GM12878 (cell line): Measurements from ENCODE around the gene ST7. TPM values are rescaled to one million over a fixed set of nuclear protein-coding genes. Genes with fewer than 3 reads are reported as not detected.

Source experiments
- BMI1 ChIP-seq: fragments of 450-650 bp; IDR thresholded peaks from 2 replicates; pipeline ENCODE4 v1.6.1; 2016; ENCODE audit warnings: mild to moderate bottlenecking, moderate library complexity, borderline replicate concordance
- CBFB ChIP-seq: IDR thresholded peaks from 2 replicates; pipeline ENCODE4 v1.6.1; 2016; ENCODE audit warnings: antibody characterized with exemption, low read depth
- CHD2 ChIP-seq: IDR thresholded peaks from 2 replicates; pipeline ENCODE4 v1.6.1; 2011; ENCODE audit warnings: low read depth, low read length, improper control_type of control experiment, borderline replicate concordance
- EGR1 ChIP-seq, 2 experiments: IDR thresholded peaks; 1 replicate in 1 of 2; 2 replicates in 1 of 2; pipeline ENCODE4 v1.6.1; 2011 to 2012; ENCODE audit warnings: low read depth in 2 of 2, low read length in 2 of 2, borderline replicate concordance in 1 of 2, mild to moderate bottlenecking in 1 of 2, moderate library complexity in 1 of 2
- ETV6 ChIP-seq, 2 experiments: fragments of 450-650 bp in 1 of 2; IDR thresholded peaks in 1 of 2; conservative IDR thresholded peaks in 1 of 2; 2 replicates each; pipeline ENCODE4 v1.6.1; 2014; ENCODE audit warnings: antibody characterized with exemption in 1 of 2, borderline replicate concordance in 1 of 2, low read depth in 1 of 2, mild to moderate bottlenecking in 1 of 2, moderate library complexity in 1 of 2
- GABPA ChIP-seq: IDR thresholded peaks from 2 replicates; pipeline ENCODE4 v1.6.1; 2014; ENCODE audit warnings: antibody characterized with exemption, low read depth, mild to moderate bottlenecking, inconsistent platforms
- KDM1A ChIP-seq: fragments of 200-600 bp; sonication (generic); IDR thresholded peaks from 2 replicates; pipeline ENCODE4 v1.6.1; 2016; ENCODE audit warnings: borderline replicate concordance
- MEF2B ChIP-seq: fragments of 450-650 bp; IDR thresholded peaks from 2 replicates; pipeline ENCODE4 v1.6.1; 2018; ENCODE audit warnings: mild to moderate bottlenecking, moderate library complexity; ENCODE audit not compliant: partially characterized antibody, poor library complexity, severe bottlenecking
- MXI1 ChIP-seq: fragments of 150-350 bp; IDR thresholded peaks from 2 replicates; pipeline ENCODE4 v1.6.1; 2011; ENCODE audit warnings: low read depth, mild to moderate bottlenecking, inconsistent platforms, low read length, improper control_type of control experiment
- NFXL1 ChIP-seq: fragments of 450-650 bp; IDR thresholded peaks from 2 replicates; pipeline ENCODE4 v1.6.1; 2017; ENCODE audit warnings: antibody characterized with exemption, mild to moderate bottlenecking, borderline replicate concordance
- RAD21 ChIP-seq: IDR thresholded peaks from 2 replicates; pipeline ENCODE4 v1.6.1; 2011; ENCODE audit warnings: mild to moderate bottlenecking, low read depth, low read length, moderate library complexity; ENCODE audit not compliant: insufficient read depth
- RFX5 ChIP-seq: IDR thresholded peaks from 2 replicates; pipeline ENCODE4 v1.6.1; 2011; ENCODE audit warnings: low read depth, low read length, improper control_type of control experiment
- RUNX3 ChIP-seq: IDR thresholded peaks from 2 replicates; pipeline ENCODE4 v1.6.1; 2012; ENCODE audit warnings: low read length, inconsistent platforms
- SMAD1 ChIP-seq: fragments of 450-650 bp; IDR thresholded peaks from 2 replicates; pipeline ENCODE4 v1.6.1; 2018; ENCODE audit warnings: mild to moderate bottlenecking, low read depth; ENCODE audit not compliant: partially characterized antibody
- TCF3 ChIP-seq: IDR thresholded peaks from 2 replicates; pipeline ENCODE4 v1.6.1; 2012; ENCODE audit warnings: low read depth, mild to moderate bottlenecking, low read length, borderline replicate concordance; ENCODE audit not compliant: insufficient read depth
- YBX1 ChIP-seq: fragments of 450-650 bp; IDR thresholded peaks from 2 replicates; pipeline ENCODE4 v1.6.1; 2016; ENCODE audit warnings: antibody characterized with exemption
- ZNF217 ChIP-seq: fragments of 450-650 bp; IDR thresholded peaks from 2 replicates; pipeline ENCODE4 v1.6.1; 2017; ENCODE audit warnings: antibody characterized with exemption, mild to moderate bottlenecking
- polyA plus RNA-seq, 11 experiments: library from polyadenylated mRNA; depleted of rRNA in 4 of 11; unstranded in 6 of 11; stranded (reverse) in 5 of 11; fragments of >200 nt; fragmentation: Nextera tagmentation in 4 of 11; fragmentation: Illumina TruSeq in 1 of 11; extraction: Ambion mirVana in 4 of 11; extraction: Trizol in 1 of 11; gene quantifications; 1 replicate in 1 of 11; 2 replicates in 10 of 11; pipeline versions ENCODE4 v1.2.1 to v1.2.3, GENCODE V29; 2011 to 2016; ENCODE audit warnings: inconsistent platforms in 2 of 11, missing spikeins in 2 of 11, low read depth in 1 of 11
- total RNA-seq, 4 experiments: library from RNA; depleted of rRNA in 3 of 4; stranded (reverse); fragments of >200 nt in 3 of 4; fragmentation: Illumina TruSeq in 1 of 4; extraction: Trizol in 1 of 4; gene quantifications; 2 replicates each; pipeline versions ENCODE4 v1.2.1 to v1.2.3, GENCODE V29; 2013 to 2021
- TF ChIP-seq, protein P1 (sequence below): fragments of 450-650 bp; IDR thresholded peaks from 2 replicates; pipeline ENCODE4 v1.6.1; 2016; ENCODE audit warnings: mild to moderate bottlenecking, moderate library complexity, borderline replicate concordance
- TF ChIP-seq, protein P2 (sequence below): IDR thresholded peaks from 2 replicates; pipeline ENCODE4 v1.6.1; 2012; ENCODE audit warnings: low read depth, low read length, improper control_type of control experiment
- TF ChIP-seq, protein P3 (sequence below), 3 experiments: IDR thresholded peaks in 2 of 3; conservative IDR thresholded peaks in 1 of 3; 2 replicates each; pipeline ENCODE4 v1.5.1; 2011; ENCODE audit warnings: low read depth in 3 of 3, low read length in 3 of 3, mild to moderate bottlenecking in 3 of 3, control low read depth in 2 of 3, moderate library complexity in 2 of 3, inconsistent platforms in 1 of 3, mixed read lengths in 1 of 3; ENCODE audit not compliant: control insufficient read depth in 2 of 3, insufficient read depth in 1 of 3; ENCODE audit errors: extremely low read depth in 1 of 3
- TF ChIP-seq, protein P4 (sequence below): IDR thresholded peaks from 2 replicates; pipeline ENCODE4 v1.6.1; 2011; ENCODE audit warnings: low read depth, low read length, improper control_type of control experiment, borderline replicate concordance

Gene ST7
- total and polyA plus RNA-seq, 10 of the 15 experiments (the other 5 are each of a cell fraction or from before 2014, with no cell fraction given), result 27.7 to 76.4 (median 53.6) TPM

DNA sequence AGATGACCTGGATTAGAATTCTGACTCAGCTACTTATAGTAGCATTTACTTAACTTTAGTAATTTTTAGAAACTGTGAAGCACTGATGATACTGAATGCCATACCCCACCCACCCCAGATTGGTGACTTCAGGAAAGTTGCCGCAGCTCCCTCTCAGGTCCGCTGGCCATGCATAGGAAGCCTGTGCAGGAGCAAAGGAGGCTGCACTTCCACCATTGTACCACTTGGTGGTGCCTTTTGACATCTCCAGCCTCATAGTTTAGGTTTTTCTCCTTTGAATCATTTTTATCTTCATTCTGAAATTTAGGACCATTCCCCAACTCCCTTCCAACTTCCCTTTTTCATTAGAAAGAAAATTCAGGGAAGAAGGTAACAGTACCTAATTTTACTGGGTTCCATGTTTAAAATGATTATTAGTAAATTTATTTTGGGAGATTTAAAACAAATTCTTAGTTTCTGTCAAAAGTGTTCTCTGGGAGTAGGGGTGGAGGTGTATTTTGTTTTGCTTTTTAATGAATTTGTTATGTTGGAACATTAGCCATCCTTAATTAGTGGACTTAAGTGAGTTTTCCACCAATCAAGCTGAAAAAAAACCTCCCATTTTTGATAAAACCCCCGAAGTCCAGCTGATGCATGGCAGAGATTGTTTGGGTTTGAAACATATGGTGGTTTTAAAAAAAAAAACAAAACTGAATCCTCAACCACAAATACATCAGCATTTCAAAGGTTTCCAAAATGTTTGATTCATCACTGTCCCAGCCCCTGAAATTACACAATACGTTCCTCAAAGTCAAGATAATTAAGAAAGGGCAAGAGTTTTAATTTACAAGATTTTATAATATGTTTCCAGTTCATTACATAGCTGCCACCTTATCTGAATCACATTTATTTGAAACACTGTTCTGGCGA lies 259.9 kb downstream of the ST7 start (continued):
- TF ChIP-seq RUNX3, result peak; percentile 37; the same call in 1 of the 2 replicates
- TF ChIP-seq GABPA, result no peak
- no peak for TF ChIP-seq MEF2B
- no peak for TF ChIP-seq MXI1
- peak; percentile 87 for TF ChIP-seq RAD21
- TF ChIP-seq, protein P1, sequence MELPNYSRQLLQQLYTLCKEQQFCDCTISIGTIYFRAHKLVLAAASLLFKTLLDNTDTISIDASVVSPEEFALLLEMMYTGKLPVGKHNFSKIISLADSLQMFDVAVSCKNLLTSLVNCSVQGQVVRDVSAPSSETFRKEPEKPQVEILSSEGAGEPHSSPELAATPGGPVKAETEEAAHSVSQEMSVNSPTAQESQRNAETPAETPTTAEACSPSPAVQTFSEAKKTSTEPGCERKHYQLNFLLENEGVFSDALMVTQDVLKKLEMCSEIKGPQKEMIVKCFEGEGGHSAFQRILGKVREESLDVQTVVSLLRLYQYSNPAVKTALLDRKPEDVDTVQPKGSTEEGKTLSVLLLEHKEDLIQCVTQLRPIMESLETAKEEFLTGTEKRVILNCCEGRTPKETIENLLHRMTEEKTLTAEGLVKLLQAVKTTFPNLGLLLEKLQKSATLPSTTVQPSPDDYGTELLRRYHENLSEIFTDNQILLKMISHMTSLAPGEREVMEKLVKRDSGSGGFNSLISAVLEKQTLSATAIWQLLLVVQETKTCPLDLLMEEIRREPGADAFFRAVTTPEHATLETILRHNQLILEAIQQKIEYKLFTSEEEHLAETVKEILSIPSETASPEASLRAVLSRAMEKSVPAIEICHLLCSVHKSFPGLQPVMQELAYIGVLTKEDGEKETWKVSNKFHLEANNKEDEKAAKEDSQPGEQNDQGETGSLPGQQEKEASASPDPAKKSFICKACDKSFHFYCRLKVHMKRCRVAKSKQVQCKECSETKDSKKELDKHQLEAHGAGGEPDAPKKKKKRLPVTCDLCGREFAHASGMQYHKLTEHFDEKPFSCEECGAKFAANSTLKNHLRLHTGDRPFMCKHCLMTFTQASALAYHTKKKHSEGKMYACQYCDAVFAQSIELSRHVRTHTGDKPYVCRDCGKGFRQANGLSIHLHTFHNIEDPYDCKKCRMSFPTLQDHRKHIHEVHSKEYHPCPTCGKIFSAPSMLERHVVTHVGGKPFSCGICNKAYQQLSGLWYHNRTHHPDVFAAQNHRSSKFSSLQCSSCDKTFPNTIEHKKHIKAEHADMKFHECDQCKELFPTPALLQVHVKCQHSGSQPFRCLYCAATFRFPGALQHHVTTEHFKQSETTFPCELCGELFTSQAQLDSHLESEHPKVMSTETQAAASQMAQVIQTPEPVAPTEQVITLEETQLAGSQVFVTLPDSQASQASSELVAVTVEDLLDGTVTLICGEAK, result no peak
- 0 out of 2 replicates have a peak, but pooled peaks have one; percentile 13 for TF ChIP-seq CBFB
- no peak for TF ChIP-seq YBX1
- no peak for TF ChIP-seq ZNF217
- no peak for TF ChIP-seq KDM1A
- TF ChIP-seq ETV6 (conservative IDR thresholded peaks at IDR 0.05 in 1 of 2, IDR thresholded peaks at IDR 0.05 in 1 of 2; ENCODE audit: borderline replicate concordance in 1 of 2, low read depth in 1 of 2), result no peak
- no peak for TF ChIP-seq TCF3
- no peak for TF ChIP-seq SMAD1
- no peak for TF ChIP-seq CHD2
- TF ChIP-seq EGR1 (IDR thresholded peaks at IDR 0.05; ENCODE audit: borderline replicate concordance in 1 of 2, low read depth in 2 of 2, low read length in 2 of 2), result no peak
- TF ChIP-seq NFXL1, result no peak
- no peak for TF ChIP-seq RFX5
- TF ChIP-seq, protein P2, sequence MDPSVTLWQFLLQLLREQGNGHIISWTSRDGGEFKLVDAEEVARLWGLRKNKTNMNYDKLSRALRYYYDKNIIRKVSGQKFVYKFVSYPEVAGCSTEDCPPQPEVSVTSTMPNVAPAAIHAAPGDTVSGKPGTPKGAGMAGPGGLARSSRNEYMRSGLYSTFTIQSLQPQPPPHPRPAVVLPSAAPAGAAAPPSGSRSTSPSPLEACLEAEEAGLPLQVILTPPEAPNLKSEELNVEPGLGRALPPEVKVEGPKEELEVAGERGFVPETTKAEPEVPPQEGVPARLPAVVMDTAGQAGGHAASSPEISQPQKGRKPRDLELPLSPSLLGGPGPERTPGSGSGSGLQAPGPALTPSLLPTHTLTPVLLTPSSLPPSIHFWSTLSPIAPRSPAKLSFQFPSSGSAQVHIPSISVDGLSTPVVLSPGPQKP, result no peak
- TF ChIP-seq, protein P3, sequence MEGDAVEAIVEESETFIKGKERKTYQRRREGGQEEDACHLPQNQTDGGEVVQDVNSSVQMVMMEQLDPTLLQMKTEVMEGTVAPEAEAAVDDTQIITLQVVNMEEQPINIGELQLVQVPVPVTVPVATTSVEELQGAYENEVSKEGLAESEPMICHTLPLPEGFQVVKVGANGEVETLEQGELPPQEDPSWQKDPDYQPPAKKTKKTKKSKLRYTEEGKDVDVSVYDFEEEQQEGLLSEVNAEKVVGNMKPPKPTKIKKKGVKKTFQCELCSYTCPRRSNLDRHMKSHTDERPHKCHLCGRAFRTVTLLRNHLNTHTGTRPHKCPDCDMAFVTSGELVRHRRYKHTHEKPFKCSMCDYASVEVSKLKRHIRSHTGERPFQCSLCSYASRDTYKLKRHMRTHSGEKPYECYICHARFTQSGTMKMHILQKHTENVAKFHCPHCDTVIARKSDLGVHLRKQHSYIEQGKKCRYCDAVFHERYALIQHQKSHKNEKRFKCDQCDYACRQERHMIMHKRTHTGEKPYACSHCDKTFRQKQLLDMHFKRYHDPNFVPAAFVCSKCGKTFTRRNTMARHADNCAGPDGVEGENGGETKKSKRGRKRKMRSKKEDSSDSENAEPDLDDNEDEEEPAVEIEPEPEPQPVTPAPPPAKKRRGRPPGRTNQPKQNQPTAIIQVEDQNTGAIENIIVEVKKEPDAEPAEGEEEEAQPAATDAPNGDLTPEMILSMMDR (IDR thresholded peaks at IDR 0.05 in 2 of 3, conservative IDR thresholded peaks at IDR 0.05 in 1 of 3; ENCODE audit: control insufficient read depth in 2 of 3, extremely low read depth in 1 of 3, insufficient read depth in 1 of 3, low read depth in 3 of 3, low read length in 3 of 3), result peak; percentile 88 to 97 (median 92)
- no peak for TF ChIP-seq BMI1
- TF ChIP-seq, protein P4, sequence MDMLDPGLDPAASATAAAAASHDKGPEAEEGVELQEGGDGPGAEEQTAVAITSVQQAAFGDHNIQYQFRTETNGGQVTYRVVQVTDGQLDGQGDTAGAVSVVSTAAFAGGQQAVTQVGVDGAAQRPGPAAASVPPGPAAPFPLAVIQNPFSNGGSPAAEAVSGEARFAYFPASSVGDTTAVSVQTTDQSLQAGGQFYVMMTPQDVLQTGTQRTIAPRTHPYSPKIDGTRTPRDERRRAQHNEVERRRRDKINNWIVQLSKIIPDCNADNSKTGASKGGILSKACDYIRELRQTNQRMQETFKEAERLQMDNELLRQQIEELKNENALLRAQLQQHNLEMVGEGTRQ, result no peak
